GM19438 (cell line): Measurements from ENCODE around the gene MINDY3.
"Not testable (repeated sequence)": the region's sequence is repeated elsewhere in the genome, so short reads cannot be mapped to it uniquely, and the experiment has no call there.

Experiments
- ATAC-seq: cut with Tn5 transposase; IDR thresholded peaks from one replicate; pipeline ENCODE4 v1.9.1; 2021; ENCODE audit warnings: low read depth; ENCODE audit not compliant: unreplicated experiment

The MINDY3 gene

GRCh38 chr10:15857107-15857575 is 3.2 kb downstream of the MINDY3 start:
- no peak for ATAC-seq

- ATAC-seq = no peak
Observed at GRCh38 chr10:15856328-15857015, 3.8 kb downstream of the MINDY3 start.

GRCh38 chr10:15853800-15854199 is 6.5 kb downstream of the MINDY3 start:
- no peak for ATAC-seq

- no peak for ATAC-seq
Observed at GRCh38 chr10:15852111-15852557, 8.2 kb downstream of the MINDY3 start.

GRCh38 chr10:15850337-15850978 is 9.8 kb downstream of the MINDY3 start:
- not testable (repeated sequence) for ATAC-seq

- ATAC-seq = no peak
Observed at GRCh38 chr10:15849316-15849715, 11.0 kb downstream of the MINDY3 start.

- ATAC-seq = no peak
Observed at GRCh38 chr10:15847481-15847880, 12.8 kb downstream of the MINDY3 start.

- ATAC-seq = no peak
Observed at GRCh38 chr10:15844517-15844916, 15.8 kb downstream of the MINDY3 start.

- ATAC-seq = no peak
Observed at GRCh38 chr10:15843695-15844094, 16.6 kb downstream of the MINDY3 start.

GRCh38 chr10:15842556-15843169 is 17.6 kb downstream of the MINDY3 start:
- no peak for ATAC-seq

GRCh38 chr10:15841696-15842095 is 18.6 kb downstream of the MINDY3 start:
- ATAC-seq = no peak

GRCh38 chr10:15836807-15837206 is 23.5 kb downstream of the MINDY3 start:
- ATAC-seq = no peak

GRCh38 chr10:15829495-15829894 is 30.8 kb downstream of the MINDY3 start:
- ATAC-seq = no peak

GRCh38 chr10:15824498-15824897 is 35.8 kb downstream of the MINDY3 start:
- ATAC-seq = no peak

- no peak for ATAC-seq
Observed at GRCh38 chr10:15822131-15822530, 38.2 kb downstream of the MINDY3 start.

GRCh38 chr10:15821046-15821683 is 39.1 kb downstream of the MINDY3 start:
- ATAC-seq = no peak

- ATAC-seq = no peak
Observed at GRCh38 chr10:15817409-15818046, 42.8 kb downstream of the MINDY3 start.

- no peak for ATAC-seq
Observed at GRCh38 chr10:15815242-15815885, 44.9 kb downstream of the MINDY3 start.

- ATAC-seq = no peak
Observed at GRCh38 chr10:15814565-15814964, 45.7 kb downstream of the MINDY3 start.

GRCh38 chr10:15813415-15813814 is 46.9 kb downstream of the MINDY3 start:
- ATAC-seq = no peak
